ENCODE measurements around the gene GAPVD1. TPM values are rescaled to one million over a fixed set of nuclear protein-coding genes. Genes with fewer than 3 reads are reported as not detected.
"Not testable (repeated sequence)": the region's sequence is repeated elsewhere in the genome, so short reads cannot be mapped to it uniquely, and the experiment has no call there.

The GAPVD1 gene
- total and polyA plus RNA-seq, 9 donors = 9.4 to 53.7 (median 40.5) TPM

- intact Hi-C loops (cut with DNase I) = loop anchor here in 3 of 4 donors (10.0 kb wide), 3 partner anchors 235 to 1095 kb away; no protein-coding TSS in a partner anchor
- no peak for DNase-seq
- TF ChIP-seq EP300 (IDR thresholded peaks at IDR 0.05) (no peak), POLR2A (IDR thresholded peaks at IDR 0.05) (no peak)
- TF ChIP-seq, protein P1, sequence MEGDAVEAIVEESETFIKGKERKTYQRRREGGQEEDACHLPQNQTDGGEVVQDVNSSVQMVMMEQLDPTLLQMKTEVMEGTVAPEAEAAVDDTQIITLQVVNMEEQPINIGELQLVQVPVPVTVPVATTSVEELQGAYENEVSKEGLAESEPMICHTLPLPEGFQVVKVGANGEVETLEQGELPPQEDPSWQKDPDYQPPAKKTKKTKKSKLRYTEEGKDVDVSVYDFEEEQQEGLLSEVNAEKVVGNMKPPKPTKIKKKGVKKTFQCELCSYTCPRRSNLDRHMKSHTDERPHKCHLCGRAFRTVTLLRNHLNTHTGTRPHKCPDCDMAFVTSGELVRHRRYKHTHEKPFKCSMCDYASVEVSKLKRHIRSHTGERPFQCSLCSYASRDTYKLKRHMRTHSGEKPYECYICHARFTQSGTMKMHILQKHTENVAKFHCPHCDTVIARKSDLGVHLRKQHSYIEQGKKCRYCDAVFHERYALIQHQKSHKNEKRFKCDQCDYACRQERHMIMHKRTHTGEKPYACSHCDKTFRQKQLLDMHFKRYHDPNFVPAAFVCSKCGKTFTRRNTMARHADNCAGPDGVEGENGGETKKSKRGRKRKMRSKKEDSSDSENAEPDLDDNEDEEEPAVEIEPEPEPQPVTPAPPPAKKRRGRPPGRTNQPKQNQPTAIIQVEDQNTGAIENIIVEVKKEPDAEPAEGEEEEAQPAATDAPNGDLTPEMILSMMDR (IDR thresholded peaks at IDR 0.05) = no peak
- Histone ChIP-seq H3K27ac (no peak overlapping the region), H3K36me3 (no peaks in the 10 kb centered on the region), H3K4me3 (no peak overlapping the region), H3K4me1 (ENCODE audit: insufficient read depth) (no peaks in the 10 kb centered on the region), H3K27me3 (no peaks in the 10 kb centered on the region), H3K9me3 (no peaks in the 10 kb centered on the region)
- WGBS, 3 donors = 93 to 95% (median 94%) methylated on average over 20 of the region's 20 CpGs
These were observed 138.0 kb downstream of the GAPVD1 start for GRCh38 chr9:125399666-125400065.

DNA sequence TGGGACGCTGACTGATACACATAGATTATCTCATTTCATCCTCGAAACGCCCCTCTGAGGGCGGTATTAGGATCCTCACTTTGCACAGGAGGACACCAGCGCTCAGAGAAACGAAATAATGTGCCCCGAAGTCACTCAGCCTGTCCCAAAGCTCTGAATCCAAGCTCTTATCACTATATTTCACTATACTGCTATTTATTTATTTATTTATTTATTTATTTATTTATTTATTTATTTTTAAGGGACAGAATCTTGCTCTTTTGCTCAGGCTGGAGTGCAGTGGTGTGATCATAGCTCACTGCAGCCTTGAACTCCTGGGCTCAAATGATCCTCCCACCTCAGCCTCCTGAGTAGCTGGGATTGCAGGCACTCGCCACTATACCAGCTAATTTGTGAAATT, 138.6 kb downstream of the GAPVD1 start:
- DNase-seq; H3K4me3 ChIP-seq; H3K4me1 ChIP-seq (ENCODE audit: insufficient read depth); H3K36me3 ChIP-seq; H3K27me3 ChIP-seq; H3K27ac ChIP-seq; H3K9me3 ChIP-seq: not testable (repeated sequence)
- intact Hi-C loops (cut with DNase I) = loop anchor here in 3 of 4 donors (10.0 kb wide), 3 partner anchors 235 to 1095 kb away; no protein-coding TSS in a partner anchor
- 94 to 95% (median 95%) methylated on average over 8 of the region's 8 CpGs for WGBS, 3 donors

GRCh38 chr9:125400725-125401716, 139.4 kb downstream of the GAPVD1 start:
- Histone ChIP-seq H3K4me1 (ENCODE audit: insufficient read depth) (no peaks in the 10 kb centered on the region), H3K27me3 (no peaks in the 10 kb centered on the region), H3K4me3 (no peak overlapping the region), H3K36me3 (no peaks in the 10 kb centered on the region), H3K27ac (no peak overlapping the region), H3K9me3 (no peaks in the 10 kb centered on the region)
- no peak for DNase-seq
- intact Hi-C loops (cut with DNase I) = loop anchor here in 3 of 4 donors (10.0 kb wide), 3 partner anchors 234 to 1094 kb away; no protein-coding TSS in a partner anchor
- 73 to 78% (median 77%) methylated on average over 12 of the region's 12 CpGs for WGBS, 3 donors
- no peak for TF ChIP-seq POLR2A (IDR thresholded peaks at IDR 0.05)
- TF ChIP-seq, protein P1 (IDR thresholded peaks at IDR 0.05) = no peak

- DNase-seq = no peak
- peaks cover 6% of the 10 kb centered on the region for H3K4me1 ChIP-seq (ENCODE audit: insufficient read depth)
- intact Hi-C loops (cut with DNase I) = loop anchor here (5.0 to 10.0 kb wide), 7 partner anchors 153 to 1090 kb away; no protein-coding TSS in a partner anchor
- no peaks in the 10 kb centered on the region for H3K36me3 ChIP-seq
- H3K27me3 ChIP-seq = no peaks in the 10 kb centered on the region
- 86 to 91% (median 91%) methylated on average over 7 of the region's 7 CpGs for WGBS, 3 donors
- TF ChIP-seq EP300 (IDR thresholded peaks at IDR 0.05) (no peak), POLR2A (IDR thresholded peaks at IDR 0.05) (no peak)
- TF ChIP-seq, protein P1 (IDR thresholded peaks at IDR 0.05) = no peak
- no peaks in the 10 kb centered on the region for H3K9me3 ChIP-seq
- no peak overlapping the region for H3K27ac ChIP-seq
- no peak overlapping the region for H3K4me3 ChIP-seq
These were observed 143.1 kb downstream of the GAPVD1 start for GRCh38 chr9:125404733-125405132.

All from ovary (tissue), 9 donors.